ENCODE data around the gene MYH3. TPM values are rescaled to one million over a fixed set of nuclear protein-coding genes. Genes with fewer than 3 reads are reported as not detected.

The MYH3 gene
- total RNA-seq, 1 experiment from 2014 or later = 5.6 TPM

GRCh38 chr17:10614536-10615155 is 42.5 kb downstream of the MYH3 start:
- DNase-seq (ENCODE audit: low spot score) = peak; percentile 68

DNA sequence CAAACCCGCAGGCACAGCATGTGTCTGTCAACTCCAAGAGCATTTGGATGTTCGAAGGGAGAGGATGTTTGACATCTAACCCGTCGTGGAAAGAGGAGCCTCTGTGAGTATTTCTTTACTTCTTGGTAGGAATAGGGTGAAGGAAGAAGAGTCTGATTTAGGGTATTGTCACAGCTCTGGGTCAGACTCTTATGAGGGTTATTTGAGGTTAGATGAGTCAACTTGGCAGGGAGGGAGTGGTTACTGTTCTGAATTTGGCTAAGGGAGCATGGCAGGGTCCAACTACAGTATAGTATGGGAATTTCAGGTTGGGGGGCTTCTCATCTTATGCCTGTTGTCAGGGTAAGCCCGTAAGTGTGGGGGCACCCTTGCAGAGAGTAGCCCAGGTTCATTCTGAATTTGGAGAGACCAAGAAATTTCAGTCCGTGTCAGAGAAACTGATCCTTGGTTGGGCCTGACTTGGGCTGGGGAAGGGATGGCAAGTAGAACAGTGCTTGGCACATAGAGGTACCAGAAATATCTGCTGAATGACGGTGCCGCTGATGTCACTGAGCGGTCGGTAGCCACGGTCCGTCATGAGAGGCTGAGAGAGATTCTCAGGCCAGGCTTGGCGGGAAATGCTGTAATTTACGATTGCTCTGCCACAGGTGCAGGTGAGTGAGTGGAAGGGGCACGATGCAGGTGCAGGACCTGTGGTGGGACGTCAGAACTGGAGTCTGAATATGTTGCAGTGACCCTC is 43.2 kb downstream of the MYH3 start:
- DNase-seq (ENCODE audit: low spot score) = peak; percentile 49

GRCh38 chr17:10612957-10613744 is 44.0 kb downstream of the MYH3 start:
- peak; percentile 28 for DNase-seq (ENCODE audit: low spot score)

- DNase-seq (ENCODE audit: low spot score) = no peak
Measured at GRCh38 chr17:10610884-10611283, 46.2 kb downstream of the MYH3 start.

DNA sequence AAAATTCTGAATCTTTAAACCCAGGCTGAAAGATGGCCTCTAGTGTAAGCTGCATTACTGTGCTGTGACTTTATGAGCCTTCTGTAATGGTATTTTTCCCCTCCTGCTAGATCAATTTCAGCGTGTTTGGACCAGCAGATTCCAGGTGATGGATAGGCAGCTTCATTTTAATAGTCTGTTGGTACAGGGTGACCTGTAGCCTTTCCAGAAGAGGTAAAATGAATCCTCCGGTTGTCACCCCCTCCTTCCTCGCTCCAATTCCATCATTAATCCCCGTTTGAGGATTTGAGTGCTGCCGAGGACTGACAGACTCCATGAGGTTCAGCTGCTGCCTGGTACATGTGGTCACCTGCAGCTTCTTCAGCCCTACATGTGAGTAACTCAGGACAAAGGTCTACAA is 48.9 kb downstream of the MYH3 start:
- no peak for DNase-seq (ENCODE audit: low spot score)

DNA sequence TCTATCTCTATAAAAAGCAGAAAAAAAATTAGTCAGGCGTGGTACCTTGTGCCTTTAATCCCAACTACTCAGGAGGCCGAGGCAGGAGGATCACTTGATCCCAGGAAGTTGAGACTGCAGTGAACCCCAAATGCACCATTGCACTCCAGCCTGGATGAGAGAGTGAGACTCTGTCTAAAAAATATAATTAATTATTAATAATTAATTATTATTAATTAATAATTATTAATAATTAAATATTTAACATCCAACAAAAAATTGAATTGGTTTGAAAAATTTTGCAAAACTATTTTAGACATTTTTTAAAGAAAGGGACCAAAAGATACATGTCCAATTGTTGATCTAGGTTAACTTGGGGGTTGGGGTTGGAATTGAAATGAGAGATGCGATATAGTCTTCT is 51.0 kb downstream of the MYH3 start:
- DNase-seq (ENCODE audit: low spot score) = no peak

GRCh38 chr17:10605221-10605783 is 51.8 kb downstream of the MYH3 start:
- DNase-seq (ENCODE audit: low spot score) = no peak

GRCh38 chr17:10604521-10604920 is 52.6 kb downstream of the MYH3 start:
- no peak for DNase-seq (ENCODE audit: low spot score)

DNA sequence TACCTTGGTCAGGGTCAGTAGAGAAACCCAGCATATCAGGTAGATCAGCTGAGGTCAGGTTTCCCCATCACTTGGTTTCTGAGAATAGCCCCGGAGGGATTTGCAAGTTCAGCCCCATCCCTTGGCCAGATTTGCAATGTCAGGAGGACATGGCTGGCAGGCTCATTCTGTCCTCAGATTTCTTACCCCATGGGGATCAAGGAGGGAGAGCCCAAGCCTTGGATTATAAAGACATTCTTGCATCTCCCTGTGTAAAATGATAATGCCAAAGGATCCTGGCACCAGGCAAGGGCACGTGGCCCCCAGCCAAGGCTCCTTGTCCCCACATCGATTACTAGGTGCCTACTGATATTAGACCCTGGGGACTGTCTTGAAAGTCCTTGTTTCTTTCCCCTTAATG is 53.2 kb downstream of the MYH3 start:
- DNase-seq (ENCODE audit: low spot score) = no peak

- peak; percentile 89 for DNase-seq (ENCODE audit: low spot score)
Measured at GRCh38 chr17:10600571-10600970, 56.5 kb downstream of the MYH3 start.

GRCh38 chr17:10598621-10599020 is 58.5 kb downstream of the MYH3 start:
- DNase-seq (ENCODE audit: low spot score) = no peak

DNA sequence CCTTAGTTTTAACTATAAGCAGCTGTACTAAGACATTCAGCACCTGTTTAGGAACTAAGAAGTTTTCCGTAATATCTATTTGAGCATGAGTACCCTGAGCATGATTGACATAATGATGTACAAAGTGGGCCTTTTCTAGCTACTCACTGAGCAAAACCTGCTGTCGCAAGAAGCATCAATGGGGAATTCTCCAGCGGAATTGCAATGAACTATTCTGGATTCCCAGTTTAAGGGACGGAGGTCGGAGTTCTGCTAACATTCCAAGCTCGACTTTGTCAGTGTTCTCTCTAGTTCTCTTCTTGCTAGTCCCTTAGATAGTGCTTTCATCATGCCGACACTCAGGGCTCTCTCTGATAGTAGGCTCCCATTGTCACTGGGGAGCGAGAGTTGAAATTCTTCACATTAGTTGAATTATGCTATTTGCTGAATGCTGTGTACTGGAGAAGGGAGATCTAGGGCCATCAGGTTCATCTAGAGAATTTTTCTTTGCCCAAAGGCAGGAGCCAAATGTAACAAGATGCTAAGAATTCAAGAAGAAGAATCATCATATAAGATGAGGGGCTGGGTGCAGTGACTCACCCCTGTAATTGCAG is 67.5 kb downstream of the MYH3 start:
- DNase-seq (ENCODE audit: low spot score) = no peak

DNA sequence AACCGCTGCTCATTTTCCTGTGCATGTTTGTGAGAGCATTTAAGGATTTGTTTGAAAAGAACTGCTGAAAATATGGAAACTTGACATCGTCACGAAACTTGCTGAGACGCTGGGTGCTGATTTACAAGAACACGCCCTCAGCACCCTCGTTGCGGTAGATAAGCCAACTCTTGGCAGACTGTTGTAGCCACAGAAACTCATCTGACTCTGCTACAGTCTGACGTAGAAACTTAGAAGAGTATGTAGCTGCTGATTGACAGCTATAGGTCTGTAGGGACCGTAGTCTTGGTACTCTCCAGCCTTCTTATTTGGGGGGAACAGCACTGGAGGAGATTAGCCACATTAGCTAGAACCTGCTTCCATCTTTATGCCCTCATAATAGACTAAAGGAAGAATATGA is 71.6 kb downstream of the MYH3 start:
- DNase-seq (ENCODE audit: low spot score) = peak; percentile 19

GRCh38 chr17:10583834-10584233 is 73.3 kb downstream of the MYH3 start:
- no peak for DNase-seq (ENCODE audit: low spot score)

DNA sequence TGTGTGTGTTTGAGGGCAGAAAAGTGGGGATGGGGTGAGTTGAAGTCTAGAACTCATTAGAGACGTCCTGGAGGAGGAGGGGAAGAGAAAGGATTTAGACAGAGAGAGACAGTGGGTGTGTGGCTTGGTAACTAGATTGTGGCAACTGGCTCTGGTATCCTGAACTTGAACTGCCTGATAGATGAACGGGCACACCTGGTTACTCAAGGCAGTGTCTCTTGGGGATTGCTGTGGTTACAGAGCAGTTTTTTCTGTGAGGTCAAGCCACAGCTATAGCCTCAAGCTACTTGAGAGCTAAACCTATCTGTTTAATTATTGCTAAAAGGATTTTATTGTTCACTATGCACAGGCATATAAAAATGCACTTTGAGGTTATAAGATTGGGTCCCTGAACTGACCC is 77.8 kb downstream of the MYH3 start:
- DNase-seq (ENCODE audit: low spot score) = peak; percentile 35

Other genes with a start within 250 kb of the MYH3 start
- not detected in 2 replicates for gene MYH8, start 235.4 kb downstream of the MYH3 start, total RNA-seq (2014; rRNA removed; shearing (Covaris generic))
- not detected in 2 replicates for gene MYH4, start 187.8 kb downstream of the MYH3 start, total RNA-seq (2014; rRNA removed; shearing (Covaris generic))
- gene MYH1, start 138.8 kb downstream of the MYH3 start, total RNA-seq (2014; rRNA removed; shearing (Covaris generic)) = not detected in 2 replicates
- gene MYH2, start 107.7 kb downstream of the MYH3 start, total RNA-seq (2014; rRNA removed; shearing (Covaris generic)) = 0.12 and 0.17 TPM in 2 replicates
- gene SCO1, start 40.2 kb upstream of the MYH3 start, total RNA-seq (2014; rRNA removed; shearing (Covaris generic)) = 51.6 and 58.9 TPM in 2 replicates
- 8.4 and 11.1 TPM in 2 replicates for gene ADPRM, start 40.3 kb upstream of the MYH3 start, total RNA-seq (2014; rRNA removed; shearing (Covaris generic))
- gene TMEM220, start 72.7 kb upstream of the MYH3 start, total RNA-seq (2014; rRNA removed; shearing (Covaris generic)) = 0.12 and 0.26 TPM in 2 replicates
- not detected in 2 replicates for gene TMEM238L, start 146.8 kb upstream of the MYH3 start, total RNA-seq (2014; rRNA removed; shearing (Covaris generic))
- gene PIRT, start 180.8 kb upstream of the MYH3 start, total RNA-seq (2014; rRNA removed; shearing (Covaris generic)) = not detected in 2 replicates

Measured in A172 (cell line).